Measurements from ENCODE around the gene TIMP1. TPM values are rescaled to one million over a fixed set of nuclear protein-coding genes. Genes with fewer than 3 reads are reported as not detected.

Gene TIMP1
- total RNA-seq, 1 donor from 2014 or later: 76.5 TPM

- H3K27ac Mint-ChIP-seq: no peak overlapping the region
- no peak for DNase-seq (ENCODE audit: low spot score)
- no peak overlapping the region for H3K4me3 Mint-ChIP-seq (ENCODE audit: low read depth)
- H3K27me3 Mint-ChIP-seq (ENCODE audit: low read depth): no peaks in the 10 kb centered on the region
- intact Hi-C loops (cut with micrococcal nuclease): no loop called here
- H3K9me3 Mint-ChIP-seq: no peaks in the 10 kb centered on the region
- peaks cover 18% of the 10 kb centered on the region for H3K4me1 Mint-ChIP-seq (ENCODE audit: low read depth)
- H3K36me3 Mint-ChIP-seq (ENCODE audit: low read depth): peaks cover 14% of the 10 kb centered on the region
Measured at GRCh38 chrX:47576021-47576898, 6.0 kb upstream of the TIMP1 start.

- Mint-ChIP-seq H3K9me3 (no peaks in the 10 kb centered on the region), H3K4me3 (ENCODE audit: low read depth) (no peak overlapping the region), H3K27ac (no peak overlapping the region), H3K27me3 (ENCODE audit: low read depth) (no peaks in the 10 kb centered on the region), H3K36me3 (ENCODE audit: low read depth) (peaks cover 4% of the 10 kb centered on the region), H3K4me1 (ENCODE audit: low read depth) (peaks cover 26% of the 10 kb centered on the region)
- DNase-seq (ENCODE audit: low spot score): no peak
- intact Hi-C loops (cut with micrococcal nuclease): no loop called here
Measured at GRCh38 chrX:47577424-47577823, 4.8 kb upstream of the TIMP1 start.

- no peak for DNase-seq (ENCODE audit: low spot score)
- no peaks in the 10 kb centered on the region for H3K27me3 Mint-ChIP-seq (ENCODE audit: low read depth)
- H3K4me3 Mint-ChIP-seq (ENCODE audit: low read depth): no peak overlapping the region
- H3K9me3 Mint-ChIP-seq: no peaks in the 10 kb centered on the region
- H3K4me1 Mint-ChIP-seq (ENCODE audit: low read depth): peaks cover 26% of the 10 kb centered on the region
- intact Hi-C loops (cut with micrococcal nuclease): no loop called here
- no peak overlapping the region for H3K27ac Mint-ChIP-seq
- no peaks in the 10 kb centered on the region for H3K36me3 Mint-ChIP-seq (ENCODE audit: low read depth)
Measured at GRCh38 chrX:47577901-47578300, 4.3 kb upstream of the TIMP1 start.

- no peak overlapping the region for H3K4me3 Mint-ChIP-seq (ENCODE audit: low read depth)
- H3K27me3 Mint-ChIP-seq (ENCODE audit: low read depth): no peaks in the 10 kb centered on the region
- no peaks in the 10 kb centered on the region for H3K9me3 Mint-ChIP-seq
- H3K27ac Mint-ChIP-seq: no peak overlapping the region
- DNase-seq (ENCODE audit: low spot score): no peak
- intact Hi-C loops (cut with micrococcal nuclease): no loop called here
- H3K4me1 Mint-ChIP-seq (ENCODE audit: low read depth): peaks cover 28% of the 10 kb centered on the region
- H3K36me3 Mint-ChIP-seq (ENCODE audit: low read depth): peaks cover 3% of the 10 kb centered on the region
Measured at GRCh38 chrX:47578692-47579091, 3.5 kb upstream of the TIMP1 start.

- Mint-ChIP-seq H3K4me1 (ENCODE audit: low read depth) (peaks cover 32% of the 10 kb centered on the region), H3K4me3 (ENCODE audit: low read depth) (no peak overlapping the region), H3K27me3 (ENCODE audit: low read depth) (no peaks in the 10 kb centered on the region), H3K36me3 (ENCODE audit: low read depth) (peaks cover 6% of the 10 kb centered on the region), H3K27ac (peak overlapping the region; percentile 62), H3K9me3 (no peaks in the 10 kb centered on the region)
- DNase-seq (ENCODE audit: low spot score): no peak
- intact Hi-C loops (cut with micrococcal nuclease): no loop called here
Measured at GRCh38 chrX:47579537-47579936, 2.7 kb upstream of the TIMP1 start.

- peaks cover 33% of the 10 kb centered on the region for H3K4me1 Mint-ChIP-seq (ENCODE audit: low read depth)
- DNase-seq (ENCODE audit: low spot score): no peak
- peak overlapping the region; percentile 64 for H3K4me3 Mint-ChIP-seq (ENCODE audit: low read depth)
- intact Hi-C loops (cut with micrococcal nuclease): loop anchor here (2.0 kb wide), 3 partner anchors 23 to 79 kb away; partner anchors contain the start of gene ARAF
- peaks cover 10% of the 10 kb centered on the region for H3K36me3 Mint-ChIP-seq (ENCODE audit: low read depth)
- no peaks in the 10 kb centered on the region for H3K9me3 Mint-ChIP-seq
- no peaks in the 10 kb centered on the region for H3K27me3 Mint-ChIP-seq (ENCODE audit: low read depth)
- H3K27ac Mint-ChIP-seq: no peak overlapping the region
Measured at GRCh38 chrX:47583240-47583861, 1.1 kb downstream of the TIMP1 start.

GRCh38 chrX:47584714-47585113, 2.5 kb downstream of the TIMP1 start:
- no peaks in the 10 kb centered on the region for H3K27me3 Mint-ChIP-seq (ENCODE audit: low read depth)
- H3K36me3 Mint-ChIP-seq (ENCODE audit: low read depth): peaks cover 10% of the 10 kb centered on the region
- intact Hi-C loops (cut with micrococcal nuclease): no loop called here
- no peaks in the 10 kb centered on the region for H3K9me3 Mint-ChIP-seq
- H3K4me1 Mint-ChIP-seq (ENCODE audit: low read depth): peaks cover 25% of the 10 kb centered on the region
- no peak overlapping the region for H3K27ac Mint-ChIP-seq
- no peak overlapping the region for H3K4me3 Mint-ChIP-seq (ENCODE audit: low read depth)
- DNase-seq (ENCODE audit: low spot score): no peak

GRCh38 chrX:47585273-47585672, 3.0 kb downstream of the TIMP1 start:
- Mint-ChIP-seq H3K4me1 (ENCODE audit: low read depth) (peaks cover 23% of the 10 kb centered on the region), H3K27me3 (ENCODE audit: low read depth) (no peaks in the 10 kb centered on the region), H3K27ac (no peak overlapping the region), H3K9me3 (no peaks in the 10 kb centered on the region), H3K36me3 (ENCODE audit: low read depth) (peaks cover 10% of the 10 kb centered on the region), H3K4me3 (ENCODE audit: low read depth) (no peak overlapping the region)
- intact Hi-C loops (cut with micrococcal nuclease): no loop called here
- no peak for DNase-seq (ENCODE audit: low spot score)

- no peaks in the 10 kb centered on the region for H3K9me3 Mint-ChIP-seq
- H3K27ac Mint-ChIP-seq: no peak overlapping the region
- H3K27me3 Mint-ChIP-seq (ENCODE audit: low read depth): no peaks in the 10 kb centered on the region
- DNase-seq (ENCODE audit: low spot score): no peak
- H3K4me3 Mint-ChIP-seq (ENCODE audit: low read depth): no peak overlapping the region
- H3K4me1 Mint-ChIP-seq (ENCODE audit: low read depth): peaks cover 19% of the 10 kb centered on the region
- H3K36me3 Mint-ChIP-seq (ENCODE audit: low read depth): peaks cover 10% of the 10 kb centered on the region
- intact Hi-C loops (cut with micrococcal nuclease): no loop called here
Measured at GRCh38 chrX:47586043-47586787, 4.0 kb downstream of the TIMP1 start.

GRCh38 chrX:47587091-47587891, 5.1 kb downstream of the TIMP1 start:
- peaks cover 10% of the 10 kb centered on the region for H3K36me3 Mint-ChIP-seq (ENCODE audit: low read depth)
- intact Hi-C loops (cut with micrococcal nuclease): no loop called here
- H3K4me1 Mint-ChIP-seq (ENCODE audit: low read depth): peaks cover 11% of the 10 kb centered on the region
- no peak overlapping the region for H3K4me3 Mint-ChIP-seq (ENCODE audit: low read depth)
- H3K9me3 Mint-ChIP-seq: no peaks in the 10 kb centered on the region
- DNase-seq (ENCODE audit: low spot score): no peak
- no peaks in the 10 kb centered on the region for H3K27me3 Mint-ChIP-seq (ENCODE audit: low read depth)
- no peak overlapping the region for H3K27ac Mint-ChIP-seq

- Mint-ChIP-seq H3K9me3 (no peaks in the 10 kb centered on the region), H3K4me1 (ENCODE audit: low read depth) (peaks cover 11% of the 10 kb centered on the region), H3K27me3 (ENCODE audit: low read depth) (no peaks in the 10 kb centered on the region), H3K4me3 (ENCODE audit: low read depth) (no peak overlapping the region), H3K27ac (no peak overlapping the region), H3K36me3 (ENCODE audit: low read depth) (peaks cover 10% of the 10 kb centered on the region)
- intact Hi-C loops (cut with micrococcal nuclease): no loop called here
- DNase-seq (ENCODE audit: low spot score): no peak
Measured at GRCh38 chrX:47587906-47588735, 5.9 kb downstream of the TIMP1 start.

GRCh38 chrX:47590984-47591383, 8.7 kb downstream of the TIMP1 start:
- no peaks in the 10 kb centered on the region for H3K9me3 Mint-ChIP-seq
- intact Hi-C loops (cut with micrococcal nuclease): no loop called here
- peaks cover 4% of the 10 kb centered on the region for H3K4me1 Mint-ChIP-seq (ENCODE audit: low read depth)
- H3K4me3 Mint-ChIP-seq (ENCODE audit: low read depth): no peak overlapping the region
- H3K36me3 Mint-ChIP-seq (ENCODE audit: low read depth): peaks cover under 1% of the 10 kb centered on the region
- no peak overlapping the region for H3K27ac Mint-ChIP-seq
- no peaks in the 10 kb centered on the region for H3K27me3 Mint-ChIP-seq (ENCODE audit: low read depth)
- no peak for DNase-seq (ENCODE audit: low spot score)
